Neuron (in vitro differentiated cells): ENCODE results near the gene TIMM44.
"Not testable (repeated sequence)": the region's sequence is repeated elsewhere in the genome, so short reads cannot be mapped to it uniquely, and the experiment has no call there.

Experiments used
- H2AFZ ChIP-seq: one replicate; pipeline ENCODE4 v1.6.1; 2013; ENCODE audit warnings: low read depth, mild to moderate bottlenecking, inconsistent platforms, low read length, moderate library complexity
- H3K27me3 ChIP-seq: one replicate; pipeline ENCODE4 v1.6.1; 2013; ENCODE audit warnings: low read length; ENCODE audit not compliant: insufficient read depth
- H3K36me3 ChIP-seq: one replicate; pipeline ENCODE4 v1.6.1; 2013; ENCODE audit warnings: low read length; ENCODE audit not compliant: insufficient read depth
- H3K4me1 ChIP-seq: one replicate; pipeline ENCODE4 v1.6.1; 2013; ENCODE audit warnings: low read length; ENCODE audit not compliant: insufficient read depth
- H3K4me3 ChIP-seq: 2 replicates; pipeline ENCODE4 v1.5.1; 2013; ENCODE audit warnings: mild to moderate bottlenecking, low read length, moderate library complexity
- H3K9me3 ChIP-seq: one replicate; pipeline ENCODE4 v1.6.1; 2013; ENCODE audit warnings: low read length

The TIMM44 gene

GRCh38 chr19:7898967-7899366, 44.5 kb downstream of the TIMM44 start:
- no peaks in the 10 kb centered on the region for H3K36me3 ChIP-seq
- no peak overlapping the region for H2AFZ ChIP-seq
- peaks cover 6% of the 10 kb centered on the region for H3K4me1 ChIP-seq
- H3K9me3 ChIP-seq, result peaks cover 3% of the 10 kb centered on the region
- peaks cover 2% of the 10 kb centered on the region for H3K27me3 ChIP-seq
- H3K4me3 ChIP-seq, result no peak overlapping the region

- Histone ChIP-seq H3K27me3 (peaks cover 2% of the 10 kb centered on the region), H3K4me1 (no peaks in the 10 kb centered on the region), H2AFZ (no peak overlapping the region), H3K9me3 (peaks cover 3% of the 10 kb centered on the region), H3K36me3 (no peaks in the 10 kb centered on the region), H3K4me3 (no peak overlapping the region)
These were observed 46.2 kb downstream of the TIMM44 start for GRCh38 chr19:7897292-7897691.

GRCh38 chr19:7895565-7895964, 47.9 kb downstream of the TIMM44 start:
- Histone ChIP-seq H3K9me3 (peaks cover 3% of the 10 kb centered on the region), H3K4me3 (no peak overlapping the region), H2AFZ (no peak overlapping the region), H3K4me1 (no peaks in the 10 kb centered on the region), H3K36me3 (no peaks in the 10 kb centered on the region), H3K27me3 (peaks cover 2% of the 10 kb centered on the region)

GRCh38 chr19:7894612-7895309, 48.7 kb downstream of the TIMM44 start:
- Histone ChIP-seq H2AFZ (no peak overlapping the region), H3K36me3 (no peaks in the 10 kb centered on the region)

GRCh38 chr19:7893362-7894101, 49.9 kb downstream of the TIMM44 start:
- not testable (repeated sequence) for H3K9me3 ChIP-seq, H2AFZ ChIP-seq

More at GRCh38 chr19:7894612-7895309, 48.7 kb downstream of the TIMM44 start:
- H3K9me3 ChIP-seq, result no peaks in the 10 kb centered on the region
- no peak overlapping the region for H3K4me3 ChIP-seq
- H3K4me1 ChIP-seq, result no peaks in the 10 kb centered on the region
- peaks cover 5% of the 10 kb centered on the region for H3K27me3 ChIP-seq

GRCh38 chr19:7888826-7889217, 54.6 kb downstream of the TIMM44 start:
- Histone ChIP-seq H3K4me3 (no peak overlapping the region), H3K27me3 (peaks cover 25% of the 10 kb centered on the region), H3K9me3 (no peaks in the 10 kb centered on the region), H3K36me3 (no peaks in the 10 kb centered on the region), H3K4me1 (no peaks in the 10 kb centered on the region), H2AFZ (no peak overlapping the region)

More at GRCh38 chr19:7893362-7894101, 49.9 kb downstream of the TIMM44 start:
- not testable (repeated sequence) for H3K36me3 ChIP-seq, H3K4me3 ChIP-seq, H3K4me1 ChIP-seq
- peaks cover 13% of the 10 kb centered on the region for H3K27me3 ChIP-seq

- Histone ChIP-seq H3K4me3 (no peak within 1 kb of the TSS), H3K4me1 (no peaks in the 10 kb centered on the region), H3K36me3 (no peaks in the 10 kb centered on the region), H3K27me3 (peaks cover 25% of the 10 kb centered on the region), H2AFZ (no peak within 1 kb of the TSS), H3K9me3 (no peaks in the 10 kb centered on the region)
These were observed 55.2 kb downstream of the TIMM44 start, which contains the start of gene LRRC8E for GRCh38 chr19:7888145-7888825. TSS of gene LRRC8E (plus strand) at chr19:7888510. CDS start at chr19:7895604, 7,094 bp downstream.

- Histone ChIP-seq H3K27me3 (peaks cover 25% of the 10 kb centered on the region), H2AFZ (no peak overlapping the region), H3K4me3 (no peak overlapping the region), H3K9me3 (no peaks in the 10 kb centered on the region), H3K36me3 (no peaks in the 10 kb centered on the region), H3K4me1 (no peaks in the 10 kb centered on the region)
These were observed 55.9 kb downstream of the TIMM44 start for GRCh38 chr19:7887408-7888144.

- no peaks in the 10 kb centered on the region for H3K36me3 ChIP-seq
- H3K9me3 ChIP-seq, result no peaks in the 10 kb centered on the region
- H2AFZ ChIP-seq, result no peak overlapping the region
- no peak overlapping the region for H3K4me3 ChIP-seq
- H3K27me3 ChIP-seq, result peaks cover 25% of the 10 kb centered on the region
- H3K4me1 ChIP-seq, result no peaks in the 10 kb centered on the region
These were observed 57.6 kb downstream of the TIMM44 start for GRCh38 chr19:7885818-7886217.

GRCh38 chr19:7883796-7884570, 59.5 kb downstream of the TIMM44 start:
- no peaks in the 10 kb centered on the region for H3K9me3 ChIP-seq
- no peaks in the 10 kb centered on the region for H3K4me1 ChIP-seq
- peaks cover 19% of the 10 kb centered on the region for H3K27me3 ChIP-seq
- no peaks in the 10 kb centered on the region for H3K36me3 ChIP-seq
- no peak overlapping the region for H3K4me3 ChIP-seq
- no peak overlapping the region for H2AFZ ChIP-seq

GRCh38 chr19:7883105-7883504, 60.4 kb downstream of the TIMM44 start:
- Histone ChIP-seq H3K9me3 (no peaks in the 10 kb centered on the region), H3K27me3 (peaks cover 11% of the 10 kb centered on the region), H3K36me3 (no peaks in the 10 kb centered on the region)

GRCh38 chr19:7881910-7882309, 61.6 kb downstream of the TIMM44 start:
- no peaks in the 10 kb centered on the region for H3K9me3 ChIP-seq
- H3K4me1 ChIP-seq, result no peaks in the 10 kb centered on the region
- no peaks in the 10 kb centered on the region for H3K36me3 ChIP-seq
- no peak overlapping the region for H2AFZ ChIP-seq
- H3K27me3 ChIP-seq, result peaks cover 2% of the 10 kb centered on the region
- no peak overlapping the region for H3K4me3 ChIP-seq

More at GRCh38 chr19:7883105-7883504, 60.4 kb downstream of the TIMM44 start:
- Histone ChIP-seq H3K4me1 (no peaks in the 10 kb centered on the region), H2AFZ (no peak overlapping the region), H3K4me3 (no peak overlapping the region)
